HG03432 (cell line): ENCODE data around the gene LCE2A.

Experiments
- ATAC-seq: cut with Tn5 transposase; IDR thresholded peaks from one replicate; pipeline ENCODE4 v1.9.1; 2021; ENCODE audit warnings: mild to moderate bottlenecking, moderate library complexity; ENCODE audit not compliant: unreplicated experiment

Gene LCE2A

DNA sequence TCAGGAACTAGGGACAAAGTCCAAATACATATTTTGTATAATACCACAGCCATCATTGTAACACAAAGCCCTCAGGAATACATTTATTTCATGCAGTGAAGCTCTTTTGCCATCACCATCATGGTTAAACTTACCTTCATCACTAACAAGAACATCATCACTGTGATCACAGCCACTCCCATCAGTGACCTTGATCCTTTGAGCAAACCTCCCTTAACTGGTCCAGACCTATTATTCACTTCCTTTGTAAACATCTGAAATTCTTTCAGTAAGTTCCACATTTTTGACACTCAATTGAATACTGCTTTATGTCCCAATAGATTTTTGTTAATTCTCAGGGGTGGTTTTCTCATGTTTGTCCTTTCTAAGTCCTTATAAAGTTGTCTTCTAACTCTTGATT, 43.5 kb downstream of the LCE2A start:
- ATAC-seq, result no peak

DNA sequence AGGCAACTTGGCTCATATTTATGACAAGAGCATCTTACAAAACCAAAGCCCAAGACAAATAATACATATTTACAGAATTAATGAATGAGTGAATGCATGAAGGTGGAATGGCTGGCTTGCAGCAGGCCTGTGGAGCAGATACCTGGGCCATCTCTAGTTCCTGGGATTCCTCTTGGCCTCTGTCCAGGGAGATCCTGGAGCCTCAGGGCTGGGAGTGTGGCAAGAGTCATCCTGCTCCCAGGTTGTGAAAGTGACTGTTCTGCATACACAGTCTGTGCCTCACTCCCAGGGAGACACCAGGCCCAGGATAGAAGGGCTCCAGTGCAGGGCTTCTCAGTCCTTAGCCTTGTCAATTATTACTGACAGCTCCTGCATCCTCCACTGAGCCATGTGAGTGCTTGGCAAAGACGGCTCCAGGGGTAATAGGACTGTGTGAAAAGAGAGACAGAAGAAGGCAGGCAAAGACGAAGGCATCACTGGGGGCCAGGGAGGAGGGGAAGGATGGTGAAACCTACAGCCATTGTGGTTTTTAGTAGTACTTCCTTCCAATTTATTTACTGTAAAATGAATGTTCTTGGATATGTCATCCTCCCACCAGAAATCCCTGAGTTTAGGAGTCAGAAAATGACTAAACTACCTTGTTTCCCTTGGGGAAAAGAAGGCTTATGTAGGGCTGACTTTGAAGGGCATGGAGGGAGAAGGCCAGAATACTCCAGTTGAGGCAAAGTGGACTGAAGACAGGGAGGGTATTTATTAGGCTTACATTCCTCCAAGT, 45.4 kb downstream of the LCE2A start:
- ATAC-seq, result no peak

DNA sequence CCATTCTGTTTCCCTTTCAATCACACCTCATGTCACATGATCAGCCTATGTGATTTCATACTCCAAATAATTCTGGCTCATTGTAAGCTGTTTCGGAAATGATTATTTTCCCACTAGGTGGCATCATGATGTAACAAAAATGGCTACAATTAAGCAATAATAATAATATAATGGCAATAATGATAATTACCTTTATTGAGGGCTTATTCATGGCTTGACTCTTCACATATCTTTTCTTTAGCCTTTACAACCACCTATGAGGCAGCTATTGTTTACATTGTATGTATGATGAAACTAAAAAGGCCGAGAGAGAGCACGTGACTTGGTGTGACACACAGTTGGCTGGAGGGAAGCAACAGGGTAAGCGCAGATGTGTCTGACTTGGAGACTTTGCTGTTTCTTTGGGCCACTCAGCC, 47.2 kb downstream of the LCE2A start:
- no peak for ATAC-seq

DNA sequence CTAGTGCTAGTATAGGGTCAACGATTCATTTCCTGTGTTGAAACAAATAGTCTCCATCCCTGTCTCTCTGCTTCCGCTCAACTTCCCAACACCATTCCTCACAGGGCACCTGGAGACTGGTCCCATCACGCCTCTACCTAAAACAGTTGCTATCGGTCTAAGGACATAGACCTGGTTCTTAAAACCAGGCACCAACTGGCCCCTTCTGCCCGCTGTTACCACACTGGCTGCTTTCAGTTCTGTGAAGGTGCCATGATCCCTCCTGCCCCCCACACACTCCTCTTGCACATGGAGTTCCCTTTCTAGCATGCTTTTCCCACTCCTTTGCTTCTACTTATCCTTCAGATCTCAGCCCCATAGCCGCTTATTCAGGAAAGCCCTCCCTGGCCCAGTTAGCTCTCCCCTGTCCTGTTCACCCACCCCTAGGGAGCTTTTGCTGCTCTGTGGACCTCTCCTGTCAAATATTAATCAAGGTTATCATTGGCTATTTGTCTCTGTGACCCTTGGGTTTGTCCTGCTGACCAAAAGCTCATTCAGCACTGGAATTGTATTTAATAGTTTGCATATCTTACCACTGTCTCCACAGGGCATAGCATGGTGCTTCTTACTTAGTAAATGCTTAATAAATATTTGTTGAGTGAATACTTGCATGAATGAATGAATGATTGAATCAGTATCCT, 47.8 kb downstream of the LCE2A start:
- ATAC-seq, result no peak

DNA sequence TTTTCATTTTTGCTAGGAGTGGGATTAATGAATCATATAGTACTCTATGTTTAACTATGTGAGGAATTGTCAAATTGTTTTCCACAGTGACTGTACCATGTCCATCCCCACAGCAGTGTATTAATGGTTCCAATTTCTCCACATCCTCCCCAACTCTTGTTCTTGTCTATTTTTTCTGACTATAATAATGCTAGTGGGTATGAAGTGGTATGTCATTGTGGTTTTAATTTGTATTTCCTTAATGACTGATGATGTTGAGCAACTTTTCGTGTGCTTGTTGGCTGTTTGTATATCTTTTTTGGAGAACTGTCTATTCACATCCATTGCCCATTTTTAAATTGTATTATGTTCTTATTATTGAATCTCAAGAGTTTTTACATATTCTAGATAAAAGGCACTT, 49.7 kb downstream of the LCE2A start:
- ATAC-seq, result no peak
